Epidermal melanocyte (primary cell): ENCODE results near the gene LCNL1.

Experiments used
- DNase-seq: peaks from one replicate; pipeline ENCODE4 v3.0.0; 2011; ENCODE audit warnings: low spot score; ENCODE audit not compliant: insufficient read length

LCNL1 gene

GRCh38 chr9:136982232-136983051 lies at the start of gene LCNL1:
Gene LCNL1, plus strand, starts transcription at chr9:136982993. Its CDS starts 594 bp downstream, at chr9:136983587.
- no peak for DNase-seq

GRCh38 chr9:136934277-136934676 lies 48.5 kb upstream of the LCNL1 start:
- DNase-seq = no peak

- no peak for DNase-seq
These were observed 47.1 kb upstream of the LCNL1 start for GRCh38 chr9:136935651-136936050.

GRCh38 chr9:136936645-136937170 lies 46.1 kb upstream of the LCNL1 start:
- DNase-seq = no peak

GRCh38 chr9:136937186-136938001 lies 45.4 kb upstream of the LCNL1 start:
- no peak for DNase-seq

- no peak for DNase-seq
These were observed 43.3 kb upstream of the LCNL1 start for GRCh38 chr9:136939431-136939995.

- no peak for DNase-seq
These were observed 42.7 kb upstream of the LCNL1 start for GRCh38 chr9:136939996-136940525.

GRCh38 chr9:136940526-136941230 lies 42.1 kb upstream of the LCNL1 start:
- DNase-seq = no peak

GRCh38 chr9:136941231-136942111 lies 41.3 kb upstream of the LCNL1 start:
- no peak for DNase-seq

- no peak for DNase-seq
These were observed 40.5 kb upstream of the LCNL1 start for GRCh38 chr9:136942112-136942880.

- no peak for DNase-seq
These were observed 39.9 kb upstream of the LCNL1 start for GRCh38 chr9:136942881-136943230.

- DNase-seq = peak; percentile 68
These were observed 39.2 kb upstream of the LCNL1 start for GRCh38 chr9:136943291-136944211.

- DNase-seq = peak; percentile 78
These were observed 38.6 kb upstream of the LCNL1 start for GRCh38 chr9:136944212-136944518.

GRCh38 chr9:136944519-136945332 lies 38.1 kb upstream of the LCNL1 start, which contains the start of the genes C8G and FBXW5:
Gene C8G, plus strand, starts transcription at chr9:136945243. Its CDS starts 78 bp downstream, at chr9:136945321.
Gene FBXW5, minus strand, starts transcription at chr9:136944738. Its CDS starts 655 bp downstream, at chr9:136944083.
- peak; percentile 99 for DNase-seq

GRCh38 chr9:136945333-136946227 lies 37.2 kb upstream of the LCNL1 start:
- DNase-seq = no peak
